ENCODE data around the gene SGF29. TPM values are rescaled to one million over a fixed set of nuclear protein-coding genes. Genes with fewer than 3 reads are reported as not detected.

SGF29 gene
- total and polyA plus RNA-seq, 9 of the 15 experiments (the other 6 are each of a cell fraction or from before 2014, with no cell fraction given), result 2.6 to 36.1 (median 21.2) TPM

DNA sequence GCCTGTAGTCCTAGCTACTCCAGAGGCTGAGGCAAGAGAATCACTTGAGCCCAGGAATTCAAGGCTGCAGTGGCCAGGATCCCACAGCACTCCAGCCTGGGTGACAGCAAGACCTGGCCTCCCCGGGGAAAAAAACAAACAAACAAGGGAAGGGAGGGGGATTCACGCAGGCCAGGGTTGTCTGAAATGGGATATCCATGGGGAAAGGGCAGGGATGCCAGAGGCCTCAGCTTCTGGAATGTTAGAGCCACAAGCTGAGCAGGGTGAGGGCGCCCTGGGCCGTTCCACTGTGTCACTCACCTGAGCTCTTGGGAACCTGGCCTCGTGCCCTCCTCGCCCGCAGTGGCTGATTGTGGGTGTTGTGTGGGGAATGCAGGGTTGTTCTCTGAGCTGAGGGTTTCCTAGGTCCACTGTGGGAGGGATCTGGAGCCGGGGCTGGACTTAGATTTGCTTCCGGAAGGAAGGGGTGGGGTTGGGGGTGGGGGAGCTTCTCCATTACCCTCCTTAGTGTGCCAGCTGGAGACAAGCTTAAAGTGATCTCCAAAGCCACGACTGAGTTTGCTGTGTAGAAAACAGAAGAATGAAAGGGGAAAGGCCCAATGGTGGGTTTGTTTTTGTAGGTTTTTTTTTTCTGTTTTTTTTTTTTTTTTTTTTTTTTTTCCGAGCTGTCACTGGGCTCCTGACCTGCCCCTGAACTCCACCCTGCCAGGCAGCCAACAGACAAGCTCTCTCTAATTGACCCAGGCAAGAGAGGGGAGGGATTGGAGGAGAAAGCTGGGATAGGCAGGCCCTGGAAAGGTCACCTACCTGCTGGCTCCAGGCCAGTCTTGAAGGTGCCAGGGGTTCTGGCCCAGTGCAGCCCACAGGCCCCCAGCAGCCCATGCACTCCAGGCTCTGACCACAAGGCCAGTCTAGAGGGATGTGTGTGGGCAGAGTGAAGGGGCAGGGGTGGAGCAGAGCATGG, 56.2 kb downstream of the SGF29 start, which contains the start of gene SULT1A1:
TSS of gene SULT1A1 (minus strand) at position 414 of the 964 bp plus-strand sequence. CDS start 1,189 bp downstream, outside the sequence.
- Histone ChIP-seq H3K4me3 (peak within 1 kb of the TSS; percentile 22), H3K4me2 (ENCODE audit: insufficient read depth, low read length) (peak within 1 kb of the TSS; percentile 71), H3K4me1 (replicated peaks in 1 of 2; ENCODE audit: control insufficient read depth in 2 of 2, insufficient read depth in 2 of 2, low read length in 2 of 2) (peaks cover 6 to 17% of the 10 kb centered on the region in 2 experiments; a peak in 3 of 5 replicates), H3K9me1 (ENCODE audit: control insufficient read depth, insufficient read depth, low read length) (no peaks in the 10 kb centered on the region), H4K20me1 (replicated peaks; ENCODE audit: control insufficient read depth, insufficient read depth, low read length) (no peaks in the 10 kb centered on the region), H3K9me3 (replicated peaks; ENCODE audit: control insufficient read depth, insufficient read depth, low read depth, low read length) (no peaks in the 10 kb centered on the region), H3K9ac (ENCODE audit: insufficient read depth in 1 of 2, low read depth in 2 of 2, low read length in 2 of 2) (peak within 1 kb of the TSS; percentile 38 to 91; a peak in 3 of 4 replicates), H3K27ac (ENCODE audit: extremely low read depth, low read depth, low read length) (no peak within 1 kb of the TSS; the same call in 2 of the 3 replicates), H3K79me2 (ENCODE audit: control insufficient read depth, insufficient read depth, low read length) (no peaks in the 10 kb centered on the region), H2AFZ (ENCODE audit: low read depth, low read length) (peak within 1 kb of the TSS; percentile 66), H3K27me3 (ENCODE audit: control insufficient read depth in 2 of 2, insufficient read depth in 2 of 2, low read length in 2 of 2) (no peaks in the 10 kb centered on the region), H3K36me3 (ENCODE audit: control insufficient read depth, insufficient read depth, low read length) (no peaks in the 10 kb centered on the region)
- 30% methylated on average over 9 of the region's 11 CpGs for WGBS (ENCODE audit: insufficient coverage, low coverage, missing lambda C conversion rate)
- CTCF ChIA-PET (ENCODE audit: low intra/inter-chr PET ratio), result interaction anchor here (0.6 kb wide), 1 partner anchor 317 kb away, joined by 5 read pairs; no protein-coding TSS in a partner anchor
- in situ Hi-C loops (cut with MboI), result loop anchor here (25.0 kb wide), 4 partner anchors 102 to 1602 kb away; partner anchors contain the start of genes EIF3C and EIF3CL
- intact Hi-C loops (cut with micrococcal nuclease), result no loop called here
- FAIRE-seq, result peak; percentile 62
- peak; percentile 52 to 66 (median 56) for DNase-seq (ENCODE audit: extremely low read depth in 1 of 4, low spot score in 3 of 4)
- TSS peak; percentile 86 for BruUV-seq (replicated peaks)
- ATAC-seq, result peak; percentile 81
- POLR2A ChIA-PET, result interaction anchor here (0.6 to 1.2 kb wide), 3 partner anchors 12 to 80 kb away, joined by 3 read pairs; partner anchors contain the start of gene SGF29
- peak; percentile 58; the same call in 1 of the 2 replicates for TF ChIP-seq ZNF384 (IDR thresholded peaks at IDR 0.05; ENCODE audit: low read depth, low read length)
- TF ChIP-seq, protein P1, sequence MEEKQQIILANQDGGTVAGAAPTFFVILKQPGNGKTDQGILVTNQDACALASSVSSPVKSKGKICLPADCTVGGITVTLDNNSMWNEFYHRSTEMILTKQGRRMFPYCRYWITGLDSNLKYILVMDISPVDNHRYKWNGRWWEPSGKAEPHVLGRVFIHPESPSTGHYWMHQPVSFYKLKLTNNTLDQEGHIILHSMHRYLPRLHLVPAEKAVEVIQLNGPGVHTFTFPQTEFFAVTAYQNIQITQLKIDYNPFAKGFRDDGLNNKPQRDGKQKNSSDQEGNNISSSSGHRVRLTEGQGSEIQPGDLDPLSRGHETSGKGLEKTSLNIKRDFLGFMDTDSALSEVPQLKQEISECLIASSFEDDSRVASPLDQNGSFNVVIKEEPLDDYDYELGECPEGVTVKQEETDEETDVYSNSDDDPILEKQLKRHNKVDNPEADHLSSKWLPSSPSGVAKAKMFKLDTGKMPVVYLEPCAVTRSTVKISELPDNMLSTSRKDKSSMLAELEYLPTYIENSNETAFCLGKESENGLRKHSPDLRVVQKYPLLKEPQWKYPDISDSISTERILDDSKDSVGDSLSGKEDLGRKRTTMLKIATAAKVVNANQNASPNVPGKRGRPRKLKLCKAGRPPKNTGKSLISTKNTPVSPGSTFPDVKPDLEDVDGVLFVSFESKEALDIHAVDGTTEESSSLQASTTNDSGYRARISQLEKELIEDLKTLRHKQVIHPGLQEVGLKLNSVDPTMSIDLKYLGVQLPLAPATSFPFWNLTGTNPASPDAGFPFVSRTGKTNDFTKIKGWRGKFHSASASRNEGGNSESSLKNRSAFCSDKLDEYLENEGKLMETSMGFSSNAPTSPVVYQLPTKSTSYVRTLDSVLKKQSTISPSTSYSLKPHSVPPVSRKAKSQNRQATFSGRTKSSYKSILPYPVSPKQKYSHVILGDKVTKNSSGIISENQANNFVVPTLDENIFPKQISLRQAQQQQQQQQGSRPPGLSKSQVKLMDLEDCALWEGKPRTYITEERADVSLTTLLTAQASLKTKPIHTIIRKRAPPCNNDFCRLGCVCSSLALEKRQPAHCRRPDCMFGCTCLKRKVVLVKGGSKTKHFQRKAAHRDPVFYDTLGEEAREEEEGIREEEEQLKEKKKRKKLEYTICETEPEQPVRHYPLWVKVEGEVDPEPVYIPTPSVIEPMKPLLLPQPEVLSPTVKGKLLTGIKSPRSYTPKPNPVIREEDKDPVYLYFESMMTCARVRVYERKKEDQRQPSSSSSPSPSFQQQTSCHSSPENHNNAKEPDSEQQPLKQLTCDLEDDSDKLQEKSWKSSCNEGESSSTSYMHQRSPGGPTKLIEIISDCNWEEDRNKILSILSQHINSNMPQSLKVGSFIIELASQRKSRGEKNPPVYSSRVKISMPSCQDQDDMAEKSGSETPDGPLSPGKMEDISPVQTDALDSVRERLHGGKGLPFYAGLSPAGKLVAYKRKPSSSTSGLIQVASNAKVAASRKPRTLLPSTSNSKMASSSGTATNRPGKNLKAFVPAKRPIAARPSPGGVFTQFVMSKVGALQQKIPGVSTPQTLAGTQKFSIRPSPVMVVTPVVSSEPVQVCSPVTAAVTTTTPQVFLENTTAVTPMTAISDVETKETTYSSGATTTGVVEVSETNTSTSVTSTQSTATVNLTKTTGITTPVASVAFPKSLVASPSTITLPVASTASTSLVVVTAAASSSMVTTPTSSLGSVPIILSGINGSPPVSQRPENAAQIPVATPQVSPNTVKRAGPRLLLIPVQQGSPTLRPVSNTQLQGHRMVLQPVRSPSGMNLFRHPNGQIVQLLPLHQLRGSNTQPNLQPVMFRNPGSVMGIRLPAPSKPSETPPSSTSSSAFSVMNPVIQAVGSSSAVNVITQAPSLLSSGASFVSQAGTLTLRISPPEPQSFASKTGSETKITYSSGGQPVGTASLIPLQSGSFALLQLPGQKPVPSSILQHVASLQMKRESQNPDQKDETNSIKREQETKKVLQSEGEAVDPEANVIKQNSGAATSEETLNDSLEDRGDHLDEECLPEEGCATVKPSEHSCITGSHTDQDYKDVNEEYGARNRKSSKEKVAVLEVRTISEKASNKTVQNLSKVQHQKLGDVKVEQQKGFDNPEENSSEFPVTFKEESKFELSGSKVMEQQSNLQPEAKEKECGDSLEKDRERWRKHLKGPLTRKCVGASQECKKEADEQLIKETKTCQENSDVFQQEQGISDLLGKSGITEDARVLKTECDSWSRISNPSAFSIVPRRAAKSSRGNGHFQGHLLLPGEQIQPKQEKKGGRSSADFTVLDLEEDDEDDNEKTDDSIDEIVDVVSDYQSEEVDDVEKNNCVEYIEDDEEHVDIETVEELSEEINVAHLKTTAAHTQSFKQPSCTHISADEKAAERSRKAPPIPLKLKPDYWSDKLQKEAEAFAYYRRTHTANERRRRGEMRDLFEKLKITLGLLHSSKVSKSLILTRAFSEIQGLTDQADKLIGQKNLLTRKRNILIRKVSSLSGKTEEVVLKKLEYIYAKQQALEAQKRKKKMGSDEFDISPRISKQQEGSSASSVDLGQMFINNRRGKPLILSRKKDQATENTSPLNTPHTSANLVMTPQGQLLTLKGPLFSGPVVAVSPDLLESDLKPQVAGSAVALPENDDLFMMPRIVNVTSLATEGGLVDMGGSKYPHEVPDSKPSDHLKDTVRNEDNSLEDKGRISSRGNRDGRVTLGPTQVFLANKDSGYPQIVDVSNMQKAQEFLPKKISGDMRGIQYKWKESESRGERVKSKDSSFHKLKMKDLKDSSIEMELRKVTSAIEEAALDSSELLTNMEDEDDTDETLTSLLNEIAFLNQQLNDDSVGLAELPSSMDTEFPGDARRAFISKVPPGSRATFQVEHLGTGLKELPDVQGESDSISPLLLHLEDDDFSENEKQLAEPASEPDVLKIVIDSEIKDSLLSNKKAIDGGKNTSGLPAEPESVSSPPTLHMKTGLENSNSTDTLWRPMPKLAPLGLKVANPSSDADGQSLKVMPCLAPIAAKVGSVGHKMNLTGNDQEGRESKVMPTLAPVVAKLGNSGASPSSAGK (IDR thresholded peaks at IDR 0.05), result 0 out of 2 replicates have a peak, but pooled peaks have one; percentile 20
- TF ChIP-seq SLC30A9 (CRISPR knock-in tag; IDR thresholded peaks at IDR 0.05), result no peak
- TF ChIP-seq RBFOX2 (IDR thresholded peaks at IDR 0.05; ENCODE audit: low read depth, low read length), result peak; percentile 44; the same call in 1 of the 2 replicates
- TF ChIP-seq PHF20 (IDR thresholded peaks at IDR 0.05; ENCODE audit: partially characterized antibody), result no peak
- no peak for TF ChIP-seq CHD1 (IDR thresholded peaks at IDR 0.05; ENCODE audit: low read length)
